ENCODE results near the gene FAM120B. TPM values are rescaled to one million over a fixed set of nuclear protein-coding genes. Genes with fewer than 3 reads are reported as not detected.

FAM120B gene
- total RNA-seq, 1 experiment from 2014 or later = 25.2 TPM

DNA sequence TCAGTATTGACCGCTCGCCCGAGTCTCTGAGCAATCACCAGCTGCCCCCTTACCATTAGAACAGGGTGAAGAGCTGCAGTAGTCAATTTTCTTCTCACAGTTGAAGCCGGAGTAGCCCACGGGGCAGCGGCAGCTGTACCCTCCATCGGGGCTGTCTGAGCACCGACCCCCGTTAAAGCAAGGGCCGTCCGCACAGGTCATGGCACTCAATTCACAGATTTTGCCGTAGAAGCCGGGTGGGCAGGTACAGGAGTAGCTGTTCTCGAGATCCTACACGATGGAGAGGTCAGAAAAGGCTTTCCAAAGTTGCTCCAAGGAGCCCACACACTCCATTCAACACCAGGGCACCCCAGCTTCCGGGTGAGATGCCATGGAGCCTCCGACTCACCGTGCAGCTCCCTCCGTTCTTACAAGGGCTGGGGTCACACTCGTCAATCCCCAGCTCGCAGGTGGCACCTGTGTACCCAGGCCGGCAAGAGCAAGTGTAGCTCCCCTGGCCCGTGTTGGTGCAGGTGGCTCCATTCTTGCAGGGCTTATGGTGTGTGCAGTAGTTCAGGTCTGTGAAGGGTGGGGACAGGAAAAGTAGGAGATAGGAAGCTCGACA lies 21.6 kb upstream of the FAM120B start:
- no peaks in the 10 kb centered on the region for H3K79me2 ChIP-seq (ENCODE audit: insufficient read depth, low read length)
- TF ChIP-seq ZNF274 (IDR thresholded peaks at IDR 0.05; ENCODE audit: low read depth, low read length) (no peak), CBX3 (IDR thresholded peaks at IDR 0.05; ENCODE audit: low read depth) (no peak), FOSL1 (IDR thresholded peaks at IDR 0.05; ENCODE audit: low read depth) (no peak), YY1 (IDR thresholded peaks at IDR 0.05; ENCODE audit: extremely low read depth, insufficient replicate concordance, low read depth, low read length) (no peak), POLR2AphosphoS5 (IDR thresholded peaks at IDR 0.05; ENCODE audit: low read depth, low read length) (no peak), JUND (IDR thresholded peaks at IDR 0.05) (no peak), ZFX (IDR thresholded peaks at IDR 0.05) (no peak), TCF7L2 (IDR thresholded peaks at IDR 0.05; ENCODE audit: borderline replicate concordance, extremely low read depth, insufficient read depth, insufficient read length) (no peak), EGR1 (IDR thresholded peaks at IDR 0.05; ENCODE audit: low read depth) (no peak)
- TF ChIP-seq, protein P1, sequence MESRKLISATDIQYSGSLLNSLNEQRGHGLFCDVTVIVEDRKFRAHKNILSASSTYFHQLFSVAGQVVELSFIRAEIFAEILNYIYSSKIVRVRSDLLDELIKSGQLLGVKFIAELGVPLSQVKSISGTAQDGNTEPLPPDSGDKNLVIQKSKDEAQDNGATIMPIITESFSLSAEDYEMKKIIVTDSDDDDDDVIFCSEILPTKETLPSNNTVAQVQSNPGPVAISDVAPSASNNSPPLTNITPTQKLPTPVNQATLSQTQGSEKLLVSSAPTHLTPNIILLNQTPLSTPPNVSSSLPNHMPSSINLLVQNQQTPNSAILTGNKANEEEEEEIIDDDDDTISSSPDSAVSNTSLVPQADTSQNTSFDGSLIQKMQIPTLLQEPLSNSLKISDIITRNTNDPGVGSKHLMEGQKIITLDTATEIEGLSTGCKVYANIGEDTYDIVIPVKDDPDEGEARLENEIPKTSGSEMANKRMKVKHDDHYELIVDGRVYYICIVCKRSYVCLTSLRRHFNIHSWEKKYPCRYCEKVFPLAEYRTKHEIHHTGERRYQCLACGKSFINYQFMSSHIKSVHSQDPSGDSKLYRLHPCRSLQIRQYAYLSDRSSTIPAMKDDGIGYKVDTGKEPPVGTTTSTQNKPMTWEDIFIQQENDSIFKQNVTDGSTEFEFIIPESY (IDR thresholded peaks at IDR 0.05; ENCODE audit: extremely low read depth, insufficient replicate concordance, low read length) = no peak
- H3K4me1 ChIP-seq (ENCODE audit: control insufficient read depth in 1 of 2, insufficient read depth in 2 of 2, low read length in 2 of 2) = peaks cover 0 to 15% of the 10 kb centered on the region in 2 experiments; a peak in 3 of 4 replicates
- H3K9me3 ChIP-seq (ENCODE audit: control insufficient read depth in 1 of 2, insufficient read depth in 1 of 2, low read depth in 1 of 2, low read length in 2 of 2) = no peaks in the 10 kb centered on the region
- RAD21 ChIA-PET (ENCODE audit: low non-redundant PET in 1 of 2, low total read pairs in 2 of 2, uncharacterized antibody in 2 of 2, unreplicated experiment in 2 of 2) = no interaction called here
- no peaks in the 10 kb centered on the region; a peak in 1 of 4 replicates for H3K36me3 ChIP-seq (ENCODE audit: control insufficient read depth in 1 of 2, insufficient read depth in 2 of 2, low read length in 2 of 2)
- no peaks in the 10 kb centered on the region for H3K9me2 ChIP-seq (ENCODE audit: insufficient read depth)
- no TSS peak for BruUV-seq (replicated peaks)
- no peaks in the 10 kb centered on the region for H3K27me3 ChIP-seq (ENCODE audit: insufficient read depth, low read length)
- H3K4me3 ChIP-seq (replicated peaks in 1 of 2; ENCODE audit: low read depth in 1 of 2, low read length in 2 of 2) = no peak overlapping the region
- DNase-seq (ENCODE audit: low read depth, low spot score) (no peak), ATAC-seq (no peak)
- POLR2A ChIA-PET = no interaction called here
- H3K27ac ChIP-seq (ENCODE audit: low read depth, low read length) = no peak overlapping the region
- H2AFZ ChIP-seq (ENCODE audit: low read depth, low read length, poor library complexity, severe bottlenecking) = no peak overlapping the region
- intact Hi-C loops (cut with micrococcal nuclease) = no loop called here
- H4K20me1 ChIP-seq (ENCODE audit: insufficient read depth) = no peaks in the 10 kb centered on the region
- H3K4me2 ChIP-seq (ENCODE audit: low read length) = no peak overlapping the region
- H3K9ac ChIP-seq (ENCODE audit: low read length) = no peak overlapping the region
- CTCF ChIA-PET = no interaction called here

Data from HCT116 (cell line).